Keratinocyte (primary cell): ENCODE data around the gene FSIP1. TPM values are rescaled to one million over a fixed set of nuclear protein-coding genes. Genes with fewer than 3 reads are reported as not detected.

Source experiments
- DNase-seq: peaks from one replicate; pipeline ENCODE4 v3.0.0-alpha.2; 2011; ENCODE audit warnings: low read depth, missing footprints, low spot score
- FAIRE-seq: peaks from 2 replicates; lab custom pipeline; 2011; peaks lifted over from hg19 to GRCh38; lab: Jason Lieb, UNC
- H2AFZ ChIP-seq: 2 replicates; pipeline ENCODE4 v1.6.0; 2012; ENCODE audit warnings: low read length, control low read depth, inconsistent platforms; ENCODE audit not compliant: control insufficient read depth
- H3K27ac ChIP-seq: 2 replicates; pipeline ENCODE4 v1.5.1; 2011; ENCODE audit warnings: low read length; ENCODE audit not compliant: control insufficient read depth, insufficient read depth
- H3K27me3 ChIP-seq: 3 replicates; pipeline ENCODE4 v1.6.0; 2011; ENCODE audit warnings: low read length; ENCODE audit not compliant: control insufficient read depth, insufficient read depth; ENCODE audit errors: extremely low read depth
- H3K36me3 ChIP-seq, 2 experiments: 2 replicates in 1 of 2; 3 replicates in 1 of 2; pipeline ENCODE4 v1.5.1; 2011; ENCODE audit warnings: low read length in 2 of 2, mild to moderate bottlenecking in 1 of 2; ENCODE audit not compliant: control insufficient read depth in 2 of 2, insufficient read depth in 2 of 2; ENCODE audit errors: extremely low read depth in 1 of 2
- H3K4me1 ChIP-seq: 3 replicates; pipeline ENCODE4 v1.5.1; 2011; ENCODE audit warnings: low read length; ENCODE audit not compliant: control insufficient read depth, insufficient read depth; ENCODE audit errors: extremely low read depth
- H3K4me2 ChIP-seq: 3 replicates; pipeline ENCODE4 v1.6.0; 2011; ENCODE audit warnings: low read depth, low read length; ENCODE audit not compliant: control insufficient read depth, insufficient read depth; ENCODE audit errors: extremely low read depth
- H3K4me3 ChIP-seq, 3 experiments: fragments of 200-600 bp in 1 of 3; sonication (generic) in 1 of 3; 2 replicates in 2 of 3; 3 replicates in 1 of 3; pipeline ENCODE4 v1.5.1; 2011 to 2016; ENCODE audit warnings: low read length in 3 of 3, mild to moderate bottlenecking in 3 of 3, control low read depth in 2 of 3, inconsistent platforms in 1 of 3, low read depth in 1 of 3, mixed read lengths in 1 of 3, mixed run types in 1 of 3, moderate library complexity in 1 of 3; ENCODE audit not compliant: control insufficient read depth in 2 of 3, insufficient read depth in 2 of 3; ENCODE audit errors: extremely low read depth in 1 of 3
- H3K79me2 ChIP-seq: 2 replicates; pipeline ENCODE4 v1.6.0; 2012; ENCODE audit warnings: low read length; ENCODE audit not compliant: control insufficient read depth, insufficient read depth
- H3K9ac ChIP-seq: 3 replicates; pipeline ENCODE4 v1.6.0; 2011; ENCODE audit warnings: low read length; ENCODE audit not compliant: control insufficient read depth, insufficient read depth; ENCODE audit errors: extremely low read depth
- H3K9me1 ChIP-seq: 3 replicates; pipeline ENCODE4 v1.6.0; 2011; ENCODE audit warnings: low read length; ENCODE audit not compliant: control insufficient read depth, insufficient read depth; ENCODE audit errors: extremely low read depth
- H3K9me3 ChIP-seq: 2 replicates; pipeline ENCODE4 v1.5.1; 2012; ENCODE audit warnings: low read depth, low read length; ENCODE audit not compliant: control insufficient read depth
- H4K20me1 ChIP-seq: 3 replicates; pipeline ENCODE4 v1.6.0; 2011; ENCODE audit warnings: low read length; ENCODE audit not compliant: control insufficient read depth, insufficient read depth; ENCODE audit errors: extremely low read depth
- CTCF ChIP-seq, 3 experiments: IDR thresholded peaks in 1 of 3; conservative IDR thresholded peaks in 1 of 3; optimal IDR thresholded peaks in 1 of 3; 2 replicates in 2 of 3; 3 replicates in 1 of 3; pipeline versions ENCODE3 to v1.5.1; 2011; ENCODE audit warnings: low read length in 3 of 3, mild to moderate bottlenecking in 3 of 3, moderate library complexity in 2 of 3, control low read depth in 1 of 3, inconsistent platforms in 1 of 3; ENCODE audit not compliant: insufficient read depth in 2 of 3; ENCODE audit errors: extremely low read depth in 1 of 3
- EZH2 ChIP-seq: IDR thresholded peaks from one replicate; pipeline ENCODE4 v1.6.1; 2012; ENCODE audit warnings: inconsistent platforms, mild to moderate bottlenecking, low read length, moderate library complexity
- dilution Hi-C: fragments of 300-500 bp; cut with MboI; formaldehyde crosslinking; loops from one replicate; pipeline ENCODE4 v1.7.0; 2020; ENCODE audit warnings: low sequenced_read_pairs; ENCODE audit not compliant: extremely low pct_ligation_motif_present
- polyA plus RNA-seq, 5 experiments: library from polyadenylated mRNA; depleted of rRNA in 3 of 5; stranded (reverse) in 3 of 5; stranded (forward) in 1 of 5; unstranded in 1 of 5; fragments of >200 nt; gene quantifications; 1 replicate in 1 of 5; 2 replicates in 3 of 5; 3 replicates in 1 of 5; pipeline versions ENCODE4 v1.2.1 to v1.2.3, GENCODE V29; 2011 to 2012; ENCODE audit warnings: missing spikeins in 2 of 5, low read depth in 1 of 5, low replicate concordance in 1 of 5

FSIP1 gene
- polyA plus RNA-seq, 1 donor (not counting 4 experiments of a cell fraction or from before 2014, with no cell fraction given): 1.5 TPM

DNA sequence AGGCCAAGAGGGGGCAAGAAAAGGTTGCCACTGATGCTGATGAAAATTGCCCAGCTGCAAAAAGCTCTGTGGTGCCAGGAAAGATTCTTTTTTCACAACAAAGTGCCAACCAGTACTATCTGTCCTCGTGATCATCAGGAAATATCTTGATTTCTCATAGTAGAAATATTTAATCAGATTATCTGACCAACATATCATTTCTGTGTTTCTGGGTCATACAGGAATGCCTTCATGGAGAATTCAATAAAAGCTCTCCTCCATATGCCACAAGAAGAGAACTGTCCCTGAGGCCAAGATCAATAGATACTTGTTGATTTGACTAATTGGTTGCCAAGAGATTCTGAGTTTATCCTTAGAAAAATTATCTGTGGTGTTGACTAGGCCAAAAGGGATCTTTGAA lies 63.5 kb downstream of the FSIP1 start:
- no peaks in the 10 kb centered on the region for H3K79me2 ChIP-seq
- H3K4me2 ChIP-seq: no peak overlapping the region
- no peak overlapping the region for H3K4me3 ChIP-seq
- no peaks in the 10 kb centered on the region for H3K27me3 ChIP-seq
- no peaks in the 10 kb centered on the region for H4K20me1 ChIP-seq
- TF ChIP-seq CTCF (optimal IDR thresholded peaks at IDR 0.05 in 1 of 3, IDR thresholded peaks at IDR 0.05 in 1 of 3, conservative IDR thresholded peaks at IDR 0.05 in 1 of 3; ENCODE audit: extremely low read depth in 1 of 3, insufficient read depth in 2 of 3, low read length in 3 of 3) (no peak), EZH2 (no peak)
- H3K27ac ChIP-seq: no peak overlapping the region
- no peak overlapping the region for H3K9ac ChIP-seq
- no peaks in the 10 kb centered on the region for H3K36me3 ChIP-seq
- FAIRE-seq: no peak
- H3K9me1 ChIP-seq: no peaks in the 10 kb centered on the region
- no peak overlapping the region for H2AFZ ChIP-seq
- H3K4me1 ChIP-seq: peaks cover 26% of the 10 kb centered on the region
- dilution Hi-C loops: no loop called here
- no peaks in the 10 kb centered on the region for H3K9me3 ChIP-seq
- DNase-seq: no peak

DNA sequence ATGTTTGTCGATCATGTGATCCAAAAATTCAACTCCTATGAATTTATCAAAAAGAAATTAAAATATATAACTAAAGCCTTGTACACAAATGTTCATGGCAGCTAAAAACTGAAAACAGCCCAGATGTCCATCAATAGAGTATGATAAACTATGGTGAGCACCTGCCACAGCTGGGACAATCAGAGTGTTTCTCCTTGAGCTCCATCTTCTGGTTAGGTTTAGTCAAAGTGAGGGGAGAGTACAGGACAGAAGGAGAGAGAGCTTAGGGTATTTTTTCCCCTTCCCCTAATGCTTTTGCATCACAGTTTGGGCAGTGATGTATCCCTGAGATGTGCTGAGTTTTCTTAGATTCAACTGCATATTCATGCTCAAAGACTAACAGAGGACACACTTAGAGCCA lies 65.5 kb downstream of the FSIP1 start:
- dilution Hi-C loops: no loop called here
- Histone ChIP-seq H3K4me1 (peaks cover 26% of the 10 kb centered on the region), H3K4me3 (no peak overlapping the region), H3K9me1 (no peaks in the 10 kb centered on the region), H3K4me2 (no peak overlapping the region), H3K79me2 (no peaks in the 10 kb centered on the region), H4K20me1 (no peaks in the 10 kb centered on the region), H3K9me3 (no peaks in the 10 kb centered on the region), H2AFZ (no peak overlapping the region), H3K9ac (no peak overlapping the region), H3K27me3 (no peaks in the 10 kb centered on the region), H3K36me3 (no peaks in the 10 kb centered on the region), H3K27ac (no peak overlapping the region)
- no peak for FAIRE-seq
- TF ChIP-seq CTCF (optimal IDR thresholded peaks at IDR 0.05 in 1 of 3, IDR thresholded peaks at IDR 0.05 in 1 of 3, conservative IDR thresholded peaks at IDR 0.05 in 1 of 3; ENCODE audit: extremely low read depth in 1 of 3, insufficient read depth in 2 of 3, low read length in 3 of 3) (no peak), EZH2 (no peak)
- no peak for DNase-seq
